ENCODE results near the gene EEFSEC.
A peak's percentile ranks its signal among the peaks of the same experiment; 100 is the strongest.
"Not testable (repeated sequence)": the region's sequence is repeated elsewhere in the genome, so short reads cannot be mapped to it uniquely, and the experiment has no call there.

EEFSEC gene

GRCh38 chr3:128128251-128128650, 25.0 kb upstream of the EEFSEC start:
- Histone ChIP-seq H3K4me1 (ENCODE audit: insufficient read depth, low read length) (no peaks in the 10 kb centered on the region), H3K36me3 (ENCODE audit: insufficient read depth, low read length) (no peaks in the 10 kb centered on the region), H3K27me3 (ENCODE audit: control insufficient read depth in 1 of 2, insufficient read depth in 2 of 2, low read length in 2 of 2) (no peaks in the 10 kb centered on the region), H3K9me3 (ENCODE audit: low read length) (no peaks in the 10 kb centered on the region), H3K9ac (ENCODE audit: low read length) (no peak overlapping the region), H3K27ac (ENCODE audit: low read depth, low read length) (no peak overlapping the region), H3K4me3 (ENCODE audit: low read depth in 1 of 2, low read length in 2 of 2) (no peak overlapping the region)

- H3K27ac ChIP-seq (ENCODE audit: low read depth, low read length), result no peak overlapping the region
- no peaks in the 10 kb centered on the region for H3K27me3 ChIP-seq (ENCODE audit: control insufficient read depth in 1 of 2, insufficient read depth in 2 of 2, low read length in 2 of 2)
- no peak overlapping the region for H3K9ac ChIP-seq (ENCODE audit: low read length)
- no peaks in the 10 kb centered on the region for H3K36me3 ChIP-seq (ENCODE audit: insufficient read depth, low read length)
- H3K4me1 ChIP-seq (ENCODE audit: insufficient read depth, low read length), result no peaks in the 10 kb centered on the region
- H3K9me3 ChIP-seq (ENCODE audit: low read length), result no peaks in the 10 kb centered on the region
- no peak overlapping the region for H3K4me3 ChIP-seq (ENCODE audit: low read depth in 1 of 2, low read length in 2 of 2)
Measured at GRCh38 chr3:128131897-128132646, 21.2 kb upstream of the EEFSEC start.

GRCh38 chr3:128133273-128133883, 19.9 kb upstream of the EEFSEC start:
- Histone ChIP-seq H3K4me3 (ENCODE audit: low read depth in 1 of 2, low read length in 2 of 2) (no peak overlapping the region), H3K9me3 (ENCODE audit: low read length) (no peaks in the 10 kb centered on the region), H3K9ac (ENCODE audit: low read length) (no peak overlapping the region)

GRCh38 chr3:128143496-128143895, 9.8 kb upstream of the EEFSEC start:
- H3K4me1 ChIP-seq (ENCODE audit: insufficient read depth, low read length), result no peaks in the 10 kb centered on the region
- no peak overlapping the region for H3K4me3 ChIP-seq (ENCODE audit: low read depth in 1 of 2, low read length in 2 of 2)
- no peak overlapping the region for H3K9ac ChIP-seq (ENCODE audit: low read length)
- H3K36me3 ChIP-seq (ENCODE audit: insufficient read depth, low read length), result no peaks in the 10 kb centered on the region
- no peaks in the 10 kb centered on the region for H3K27me3 ChIP-seq (ENCODE audit: control insufficient read depth in 1 of 2, insufficient read depth in 2 of 2, low read length in 2 of 2)
- H3K27ac ChIP-seq (ENCODE audit: low read depth, low read length), result no peak overlapping the region
- H3K9me3 ChIP-seq (ENCODE audit: low read length), result no peaks in the 10 kb centered on the region

More at GRCh38 chr3:128133273-128133883, 19.9 kb upstream of the EEFSEC start:
- Histone ChIP-seq H3K36me3 (ENCODE audit: insufficient read depth, low read length) (no peaks in the 10 kb centered on the region), H3K27ac (ENCODE audit: low read depth, low read length) (no peak overlapping the region), H3K4me1 (ENCODE audit: insufficient read depth, low read length) (no peaks in the 10 kb centered on the region), H3K27me3 (ENCODE audit: control insufficient read depth in 1 of 2, insufficient read depth in 2 of 2, low read length in 2 of 2) (no peaks in the 10 kb centered on the region)

GRCh38 chr3:128144512-128145187, 8.6 kb upstream of the EEFSEC start:
- no peak overlapping the region for H3K9ac ChIP-seq (ENCODE audit: low read length)

GRCh38 chr3:128145279-128145678, 8.0 kb upstream of the EEFSEC start:
- no peaks in the 10 kb centered on the region for H3K36me3 ChIP-seq (ENCODE audit: insufficient read depth, low read length)
- H3K27me3 ChIP-seq (ENCODE audit: control insufficient read depth in 1 of 2, insufficient read depth in 2 of 2, low read length in 2 of 2), result no peaks in the 10 kb centered on the region
- no peak overlapping the region for H3K4me3 ChIP-seq (ENCODE audit: low read depth in 1 of 2, low read length in 2 of 2)
- H3K27ac ChIP-seq (ENCODE audit: low read depth, low read length), result no peak overlapping the region
- no peaks in the 10 kb centered on the region for H3K9me3 ChIP-seq (ENCODE audit: low read length)
- no peak overlapping the region for H3K9ac ChIP-seq (ENCODE audit: low read length)
- no peaks in the 10 kb centered on the region for H3K4me1 ChIP-seq (ENCODE audit: insufficient read depth, low read length)

More at GRCh38 chr3:128144512-128145187, 8.6 kb upstream of the EEFSEC start:
- no peaks in the 10 kb centered on the region for H3K36me3 ChIP-seq (ENCODE audit: insufficient read depth, low read length)
- no peak overlapping the region for H3K4me3 ChIP-seq (ENCODE audit: low read depth in 1 of 2, low read length in 2 of 2)
- no peaks in the 10 kb centered on the region for H3K27me3 ChIP-seq (ENCODE audit: control insufficient read depth in 1 of 2, insufficient read depth in 2 of 2, low read length in 2 of 2)
- no peaks in the 10 kb centered on the region for H3K4me1 ChIP-seq (ENCODE audit: insufficient read depth, low read length)
- no peak overlapping the region for H3K27ac ChIP-seq (ENCODE audit: low read depth, low read length)
- no peaks in the 10 kb centered on the region for H3K9me3 ChIP-seq (ENCODE audit: low read length)

GRCh38 chr3:128146201-128146600, 7.1 kb upstream of the EEFSEC start:
- no peaks in the 10 kb centered on the region for H3K4me1 ChIP-seq (ENCODE audit: insufficient read depth, low read length)
- H3K36me3 ChIP-seq (ENCODE audit: insufficient read depth, low read length), result no peaks in the 10 kb centered on the region
- H3K27ac ChIP-seq (ENCODE audit: low read depth, low read length), result no peak overlapping the region
- H3K27me3 ChIP-seq (ENCODE audit: control insufficient read depth in 1 of 2, insufficient read depth in 2 of 2, low read length in 2 of 2), result no peaks in the 10 kb centered on the region
- no peaks in the 10 kb centered on the region for H3K9me3 ChIP-seq (ENCODE audit: low read length)
- H3K9ac ChIP-seq (ENCODE audit: low read length), result no peak overlapping the region
- no peak overlapping the region for H3K4me3 ChIP-seq (ENCODE audit: low read depth in 1 of 2, low read length in 2 of 2)

- H3K27ac ChIP-seq (ENCODE audit: low read depth, low read length), result no peak overlapping the region
- no peaks in the 10 kb centered on the region for H3K9me3 ChIP-seq (ENCODE audit: low read length)
- H3K27me3 ChIP-seq (ENCODE audit: control insufficient read depth in 1 of 2, insufficient read depth in 2 of 2, low read length in 2 of 2), result no peaks in the 10 kb centered on the region
Measured at GRCh38 chr3:128149650-128150049, 3.6 kb upstream of the EEFSEC start.

GRCh38 chr3:128151758-128152274, 1.5 kb upstream of the EEFSEC start:
- H3K4me1 ChIP-seq (ENCODE audit: insufficient read depth, low read length), result peaks cover 7% of the 10 kb centered on the region
- H3K27me3 ChIP-seq (ENCODE audit: control insufficient read depth in 1 of 2, insufficient read depth in 2 of 2, low read length in 2 of 2), result no peaks in the 10 kb centered on the region
- no peaks in the 10 kb centered on the region for H3K36me3 ChIP-seq (ENCODE audit: insufficient read depth, low read length)
- no peaks in the 10 kb centered on the region for H3K9me3 ChIP-seq (ENCODE audit: low read length)
- no peak overlapping the region for H3K27ac ChIP-seq (ENCODE audit: low read depth, low read length)
- H3K4me3 ChIP-seq (ENCODE audit: low read depth in 1 of 2, low read length in 2 of 2), result no peak overlapping the region
- H3K9ac ChIP-seq (ENCODE audit: low read length), result no peak overlapping the region

More at GRCh38 chr3:128149650-128150049, 3.6 kb upstream of the EEFSEC start:
- H3K36me3 ChIP-seq (ENCODE audit: insufficient read depth, low read length), result no peaks in the 10 kb centered on the region
- H3K4me1 ChIP-seq (ENCODE audit: insufficient read depth, low read length), result peaks cover 3% of the 10 kb centered on the region
- no peak overlapping the region for H3K9ac ChIP-seq (ENCODE audit: low read length)
- H3K4me3 ChIP-seq (ENCODE audit: low read depth in 1 of 2, low read length in 2 of 2), result no peak overlapping the region

- Histone ChIP-seq H3K27ac (ENCODE audit: low read depth, low read length) (peak overlapping the region; percentile 82), H3K27me3 (ENCODE audit: control insufficient read depth in 1 of 2, insufficient read depth in 2 of 2, low read length in 2 of 2) (no peaks in the 10 kb centered on the region), H3K9ac (ENCODE audit: low read length) (no peak overlapping the region), H3K4me1 (ENCODE audit: insufficient read depth, low read length) (peaks cover 7% of the 10 kb centered on the region), H3K4me3 (ENCODE audit: low read depth in 1 of 2, low read length in 2 of 2) (peak overlapping the region; percentile 41 to 64), H3K9me3 (ENCODE audit: low read length) (no peaks in the 10 kb centered on the region), H3K36me3 (ENCODE audit: insufficient read depth, low read length) (no peaks in the 10 kb centered on the region)
Measured at GRCh38 chr3:128152419-128153155, 694 bp upstream of the EEFSEC start.

GRCh38 chr3:128154354-128154753, 1.1 kb downstream of the EEFSEC start:
- not testable (repeated sequence) for H3K4me1 ChIP-seq (ENCODE audit: insufficient read depth, low read length); H3K36me3 ChIP-seq (ENCODE audit: insufficient read depth, low read length); H3K27me3 ChIP-seq (ENCODE audit: control insufficient read depth in 1 of 2, insufficient read depth in 2 of 2, low read length in 2 of 2); H3K9me3 ChIP-seq (ENCODE audit: low read length)
- Histone ChIP-seq H3K4me3 (ENCODE audit: low read depth in 1 of 2, low read length in 2 of 2) (peak overlapping the region in 1 of 2 donors; percentile 63), H3K27ac (ENCODE audit: low read depth, low read length) (peak overlapping the region; percentile 82), H3K9ac (ENCODE audit: low read length) (peak overlapping the region; percentile 53)

Data from muscle layer of colon (tissue), 2 donors.